HG02938 (cell line): ENCODE results near the gene COL28A1.
"Not testable (repeated sequence)": the region's sequence is repeated elsewhere in the genome, so short reads cannot be mapped to it uniquely, and the experiment has no call there.

Source experiments
- ATAC-seq: cut with Tn5 transposase; IDR thresholded peaks from one replicate; pipeline ENCODE4 v1.9.1; 2021; ENCODE audit warnings: mild to moderate bottlenecking, moderate library complexity; ENCODE audit not compliant: unreplicated experiment

COL28A1 gene

DNA sequence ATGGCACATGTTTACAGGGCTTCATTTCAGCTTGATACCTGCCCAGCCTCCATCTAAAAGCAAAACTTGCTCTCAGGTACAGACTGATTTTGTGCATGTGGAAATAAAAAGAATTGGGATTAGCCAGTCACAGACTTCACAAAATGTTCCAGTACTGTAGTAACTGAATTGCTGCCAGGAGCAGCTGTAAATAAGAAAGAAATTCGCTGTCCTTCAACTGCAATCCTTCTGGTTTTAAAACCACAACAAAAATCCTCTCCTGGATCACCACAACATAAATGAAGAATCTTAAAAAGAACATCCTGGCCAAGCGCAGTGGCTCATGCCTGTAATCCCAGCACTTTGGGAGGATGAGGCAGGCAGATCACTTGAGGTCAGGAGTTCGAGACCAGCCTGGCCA is 27.1 kb upstream of the COL28A1 start:
- no peak for ATAC-seq

DNA sequence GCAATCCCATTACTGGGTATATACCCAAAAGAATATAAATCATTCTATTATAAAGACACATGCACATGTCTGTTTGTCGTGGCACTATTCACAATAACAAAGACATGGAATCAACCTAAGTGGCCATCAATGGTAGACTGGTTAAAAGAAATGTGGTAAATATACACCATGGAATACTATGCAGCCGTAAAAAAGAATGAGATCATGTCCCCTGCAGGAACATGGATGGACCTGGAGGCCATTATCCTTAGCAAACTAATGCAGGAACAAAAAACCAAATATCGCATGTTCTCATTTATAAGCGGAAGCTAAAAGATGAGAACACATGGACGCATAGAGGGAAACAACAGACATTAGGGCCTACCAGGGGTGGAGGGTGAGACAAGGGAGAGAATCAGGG is 25.9 kb upstream of the COL28A1 start:
- ATAC-seq = not testable (repeated sequence)

DNA sequence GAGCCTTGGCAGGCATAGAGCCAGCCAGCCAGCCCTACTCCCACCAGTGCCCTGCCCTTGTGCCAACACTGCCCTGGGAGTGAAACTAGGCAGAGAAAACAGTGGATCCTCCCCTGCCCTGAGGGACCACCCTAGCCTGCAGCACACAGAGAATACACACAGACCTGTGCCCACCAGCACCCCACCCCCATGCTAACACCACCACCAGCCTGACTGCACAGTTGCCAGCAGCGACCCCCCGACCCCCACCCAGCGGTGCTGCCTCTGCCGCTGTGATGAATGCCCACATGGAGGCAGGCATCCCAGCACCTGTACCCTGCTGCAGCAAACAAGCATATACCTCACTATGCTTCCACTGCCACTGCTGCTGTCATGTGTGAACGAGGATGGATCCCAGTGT is 21.6 kb upstream of the COL28A1 start:
- ATAC-seq = no peak

DNA sequence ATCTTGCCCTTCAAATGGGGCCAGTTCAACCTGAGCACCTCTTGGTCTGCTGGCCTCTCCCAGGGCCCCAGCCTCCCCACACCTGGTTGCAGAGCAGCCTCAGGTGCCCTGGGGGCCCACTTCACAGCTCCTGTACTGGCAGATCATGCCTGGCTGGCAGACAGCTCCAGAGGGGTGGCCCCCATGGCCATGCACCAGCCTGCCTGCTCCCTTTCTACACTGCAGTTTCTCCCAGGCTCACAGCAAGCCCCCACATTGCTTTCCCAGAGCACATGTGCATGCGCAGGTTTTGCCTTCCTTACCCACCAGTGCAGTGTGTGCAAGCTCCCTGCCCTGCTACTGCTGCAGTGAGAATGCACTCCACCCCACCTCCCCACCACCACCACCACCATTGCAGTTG is 21.2 kb upstream of the COL28A1 start:
- ATAC-seq = no peak

DNA sequence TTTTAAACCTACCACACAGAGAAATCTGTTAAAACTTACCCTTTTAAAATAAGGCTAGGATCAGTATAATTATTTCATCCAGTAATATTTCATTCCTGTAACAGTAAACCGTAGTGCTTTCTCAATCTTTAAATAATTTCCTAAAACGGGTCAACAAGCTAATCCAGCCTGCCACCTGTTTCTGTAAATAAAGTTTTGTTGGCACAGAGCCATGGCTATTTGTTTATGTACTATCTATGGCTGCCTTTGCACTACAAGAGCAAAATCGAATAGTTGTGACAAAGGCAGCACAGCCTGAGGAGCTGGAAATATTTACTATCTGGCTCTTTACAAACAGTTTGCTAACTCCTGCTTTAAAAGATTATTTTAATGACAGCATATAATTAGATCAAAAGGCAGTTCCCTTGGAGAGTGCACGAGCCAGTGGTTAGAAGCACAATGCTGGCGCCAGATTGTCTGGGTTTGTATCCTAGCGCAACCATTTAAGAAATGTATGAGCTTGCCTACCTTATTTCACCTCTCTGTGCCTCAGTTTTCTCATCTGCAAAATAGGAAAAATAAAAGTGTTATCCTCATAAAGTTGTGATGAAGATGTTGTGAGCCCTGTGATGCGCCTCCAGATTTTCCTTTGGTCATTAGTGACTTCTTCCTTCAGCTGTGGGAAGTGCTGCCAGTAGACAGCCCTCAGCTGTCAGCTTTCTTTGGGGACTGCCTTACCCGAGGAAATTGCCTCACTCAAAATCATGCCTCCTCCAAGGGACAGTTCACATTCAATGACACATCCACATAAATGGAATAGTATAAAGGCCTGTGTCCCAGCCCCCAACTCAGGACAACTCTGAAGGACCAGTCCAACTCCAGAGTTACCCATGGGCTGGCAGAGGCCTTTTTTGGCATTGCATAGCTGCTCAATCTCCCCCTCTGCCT is 19.2 kb upstream of the COL28A1 start:
- ATAC-seq = no peak

DNA sequence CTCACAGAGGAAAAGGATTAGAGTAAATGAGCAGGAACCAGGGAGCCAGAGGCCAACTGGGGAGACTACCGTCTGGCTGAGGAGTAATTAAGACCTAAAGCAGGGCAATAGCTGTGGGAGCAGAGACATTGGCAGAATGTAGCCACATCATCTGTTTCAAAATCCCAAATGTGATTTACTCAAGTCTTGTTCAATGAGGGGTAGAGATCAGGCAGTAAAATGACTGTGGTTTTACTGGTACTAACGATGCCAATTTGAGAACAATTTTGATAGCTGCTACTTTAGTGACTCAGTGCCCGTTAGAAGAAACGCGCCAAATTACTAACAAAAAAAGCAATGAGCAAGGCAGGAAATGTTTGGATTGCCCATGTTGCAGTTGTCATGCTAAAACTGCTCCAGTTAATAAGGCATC is 18.4 kb upstream of the COL28A1 start:
- ATAC-seq = no peak

DNA sequence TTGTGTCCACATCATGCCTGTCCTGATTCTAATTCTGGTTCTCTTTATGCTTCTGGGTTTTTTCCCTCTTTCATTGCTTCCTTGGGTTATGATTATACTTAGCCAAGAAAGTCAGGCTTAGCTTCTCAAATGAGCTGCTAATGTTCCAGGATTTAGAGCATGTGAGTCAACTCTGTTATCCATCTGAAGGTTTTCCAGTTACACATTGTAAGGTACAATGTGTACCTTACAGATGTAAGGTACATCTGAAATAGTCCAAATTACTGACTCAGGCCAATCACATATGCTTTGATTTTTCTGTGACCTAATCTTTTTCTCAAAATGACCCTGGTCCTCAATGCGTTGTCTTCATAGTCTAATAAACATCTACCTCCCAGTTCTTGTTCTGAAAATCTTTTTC is 17.7 kb upstream of the COL28A1 start:
- ATAC-seq = no peak

DNA sequence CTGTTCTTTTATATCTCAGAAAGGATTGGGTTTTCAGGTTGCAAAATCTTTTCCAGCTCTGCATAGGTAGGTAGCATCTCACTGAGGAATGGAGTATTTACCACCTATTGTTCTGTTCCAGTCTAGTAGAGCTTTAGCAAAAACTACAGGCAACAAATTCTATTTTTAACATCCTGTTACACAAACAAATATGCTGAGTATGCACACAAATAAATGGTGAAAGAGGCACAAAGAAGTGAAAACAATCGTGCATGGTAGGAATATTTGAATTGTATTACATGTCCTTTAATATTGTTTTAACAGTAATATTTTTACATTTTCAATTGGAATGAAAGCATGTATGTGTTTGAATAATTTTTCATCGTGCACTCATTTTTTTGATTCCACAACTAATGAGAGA is 16.5 kb upstream of the COL28A1 start:
- ATAC-seq = no peak

DNA sequence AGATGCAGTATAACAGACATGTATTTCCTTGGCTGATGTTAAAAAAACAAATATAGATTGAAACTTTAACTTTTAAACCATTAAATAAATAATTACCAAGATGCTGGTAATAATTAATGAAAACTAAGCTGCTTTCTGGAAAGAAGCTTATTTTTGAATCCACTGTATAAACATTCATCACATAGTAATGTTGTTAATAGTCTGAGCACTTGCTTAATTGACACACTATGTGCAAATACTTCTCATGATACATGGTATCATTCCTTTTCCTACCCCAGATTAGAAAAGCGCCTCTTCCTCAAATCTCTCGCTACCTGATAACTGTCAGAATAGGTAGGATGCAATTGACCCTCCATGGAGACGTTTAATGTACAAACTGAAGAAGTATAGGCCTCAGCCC is 15.0 kb upstream of the COL28A1 start:
- no peak for ATAC-seq

DNA sequence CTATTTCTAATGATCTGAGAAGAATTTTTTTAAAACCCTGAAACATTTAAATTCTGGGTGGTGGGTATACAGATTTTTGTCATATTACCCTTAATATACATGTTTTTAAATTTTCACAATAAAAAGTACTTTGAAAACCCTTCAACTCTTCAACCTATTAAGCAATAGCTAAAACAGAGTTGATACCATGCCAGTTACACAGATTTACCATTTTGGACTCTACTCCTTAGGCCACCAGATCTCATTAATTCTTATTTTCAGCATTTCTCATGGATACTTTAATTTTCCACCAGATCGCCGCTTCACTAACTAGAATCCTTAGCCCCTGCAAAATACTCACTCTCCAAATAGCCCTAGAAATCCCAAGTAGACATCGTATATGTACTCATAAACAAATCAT is 12.7 kb upstream of the COL28A1 start:
- ATAC-seq = no peak

DNA sequence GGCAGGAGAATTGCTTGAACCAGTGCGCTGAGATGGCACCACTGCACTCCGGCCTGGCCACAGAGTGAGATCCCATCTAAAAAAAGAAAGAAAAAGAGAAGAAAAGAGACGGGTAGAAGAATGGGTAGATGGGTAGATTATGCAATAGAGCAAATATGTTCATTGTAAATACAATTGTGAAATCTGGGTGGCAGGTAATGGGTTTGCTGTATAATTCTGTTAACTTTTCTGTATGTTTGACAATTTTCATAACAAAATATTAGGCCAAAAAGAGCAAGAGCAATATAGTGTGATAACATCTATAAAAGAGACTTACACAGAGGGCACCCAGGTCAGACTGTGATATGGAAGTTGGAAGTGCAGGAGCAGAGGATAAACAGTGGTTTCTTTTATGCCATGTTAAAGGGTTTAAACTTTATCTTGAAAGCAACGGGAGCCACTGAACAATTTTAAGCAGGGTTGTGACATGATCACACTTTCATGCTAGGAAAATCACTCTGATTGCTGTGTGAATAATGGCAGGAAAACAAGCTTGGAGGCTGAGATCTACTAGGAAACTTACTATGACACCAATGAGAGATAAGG is 6.7 kb upstream of the COL28A1 start:
- no peak for ATAC-seq

DNA sequence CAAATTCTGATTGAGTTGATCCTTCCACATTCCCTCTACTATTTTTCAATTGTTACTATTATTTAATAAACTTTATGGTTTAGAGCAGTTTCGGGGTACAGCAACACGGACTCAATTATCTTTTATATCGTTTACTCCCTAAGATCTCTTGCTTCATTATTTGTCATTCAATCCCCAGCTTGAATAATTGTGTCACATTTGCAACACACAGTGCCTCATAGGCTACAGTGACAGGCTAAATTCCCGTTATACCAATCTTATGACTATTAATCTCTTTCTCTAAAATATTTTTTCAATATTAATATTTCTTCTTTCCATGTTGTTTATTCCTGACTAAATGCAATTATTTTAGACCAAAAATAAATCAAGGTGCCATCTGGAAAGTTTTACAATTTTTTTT is 4.0 kb upstream of the COL28A1 start:
- ATAC-seq = no peak

DNA sequence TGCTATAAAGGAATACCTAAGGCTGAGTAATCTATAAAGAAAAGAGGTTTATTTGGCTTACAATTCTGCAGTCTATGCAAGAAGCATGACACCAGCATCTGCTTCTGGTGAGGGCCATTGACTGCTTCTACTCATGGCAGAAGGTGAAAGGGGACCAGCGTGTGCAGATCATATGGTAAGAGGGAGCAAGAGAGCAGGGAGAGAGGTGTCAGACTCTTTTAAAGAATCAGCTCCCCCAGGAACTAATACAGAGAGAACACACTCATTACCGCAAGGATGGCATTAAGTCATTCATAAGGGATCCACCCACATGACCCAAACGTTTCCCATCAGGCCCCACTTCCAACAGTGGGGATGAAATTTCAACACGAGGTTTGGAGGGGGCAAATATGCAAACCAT is 3.5 kb upstream of the COL28A1 start:
- no peak for ATAC-seq

DNA sequence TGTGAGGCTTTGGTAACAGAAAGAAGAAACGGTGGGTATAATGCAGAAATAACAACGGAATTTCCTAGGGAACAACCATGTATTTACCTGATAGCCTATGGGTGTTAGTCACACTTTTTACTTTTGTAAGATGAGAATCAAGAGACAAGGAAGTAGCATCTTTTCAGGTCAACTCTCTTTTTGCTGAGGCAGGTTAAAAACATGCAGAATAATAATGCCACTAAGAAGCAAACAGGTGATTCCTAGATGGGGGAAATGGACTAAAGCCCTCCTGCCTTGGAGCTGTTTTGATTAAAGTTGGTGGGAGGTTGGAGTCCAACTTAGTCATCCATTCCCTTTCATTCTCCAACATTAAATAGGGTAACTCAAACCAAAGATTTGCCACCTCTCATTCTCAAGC is 2.0 kb upstream of the COL28A1 start:
- ATAC-seq = no peak

DNA sequence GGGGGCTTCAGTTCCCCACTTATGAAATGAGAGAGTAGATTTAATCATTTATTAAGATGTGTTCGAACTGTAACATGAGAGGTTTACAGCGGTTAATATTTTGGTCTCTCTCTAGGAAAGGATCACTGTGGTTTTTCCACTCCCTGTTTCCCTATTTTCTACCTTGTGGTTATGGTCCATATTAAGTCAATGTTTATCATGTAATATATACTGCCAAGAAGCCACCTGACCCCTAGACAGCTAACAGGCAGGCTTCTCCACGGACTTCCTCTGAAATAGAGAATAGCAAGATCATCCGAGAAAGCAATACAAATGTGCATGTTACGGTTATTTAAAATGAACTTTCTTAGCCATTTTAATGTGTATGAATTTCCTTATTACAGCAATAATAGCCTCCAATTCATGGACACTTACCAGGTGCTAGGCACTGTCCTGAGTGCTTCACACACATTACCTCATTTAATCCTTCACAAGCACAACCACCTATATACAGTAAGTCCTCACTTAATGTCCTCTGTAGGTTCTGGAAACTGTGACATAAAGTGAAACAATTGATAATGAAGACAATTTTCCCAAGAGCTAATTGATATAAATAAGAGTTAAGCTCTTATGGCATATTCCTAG is 835 bp upstream of the COL28A1 start:
- no peak for ATAC-seq

DNA sequence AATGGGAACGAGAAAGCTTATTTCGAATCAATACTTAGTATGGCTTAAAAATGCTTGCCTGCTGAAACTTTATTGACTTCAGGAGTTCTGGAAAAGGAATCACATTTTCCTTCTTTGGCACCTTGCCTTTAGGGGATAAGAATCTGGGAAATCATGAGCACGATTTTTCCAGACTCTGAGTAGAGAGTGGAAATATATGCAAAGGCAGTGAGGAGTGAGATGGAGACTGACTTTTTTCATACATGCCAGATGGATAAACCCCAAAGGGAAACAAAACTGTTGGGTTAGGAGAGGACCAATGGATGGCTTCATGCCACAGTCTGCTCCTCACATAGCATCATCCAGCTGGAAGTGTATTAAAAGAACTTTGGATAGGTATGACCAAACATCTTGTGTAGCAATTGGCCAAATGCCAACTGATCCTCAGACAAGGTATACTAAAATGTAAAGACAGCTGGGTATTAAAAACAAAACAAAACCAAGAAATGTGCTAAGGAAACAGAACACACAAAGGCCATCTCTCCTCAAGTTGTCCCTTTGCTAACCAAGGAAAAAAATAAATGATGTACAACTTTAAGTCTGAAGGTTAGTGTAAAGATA is 1.7 kb downstream of the COL28A1 start:
- ATAC-seq = no peak

DNA sequence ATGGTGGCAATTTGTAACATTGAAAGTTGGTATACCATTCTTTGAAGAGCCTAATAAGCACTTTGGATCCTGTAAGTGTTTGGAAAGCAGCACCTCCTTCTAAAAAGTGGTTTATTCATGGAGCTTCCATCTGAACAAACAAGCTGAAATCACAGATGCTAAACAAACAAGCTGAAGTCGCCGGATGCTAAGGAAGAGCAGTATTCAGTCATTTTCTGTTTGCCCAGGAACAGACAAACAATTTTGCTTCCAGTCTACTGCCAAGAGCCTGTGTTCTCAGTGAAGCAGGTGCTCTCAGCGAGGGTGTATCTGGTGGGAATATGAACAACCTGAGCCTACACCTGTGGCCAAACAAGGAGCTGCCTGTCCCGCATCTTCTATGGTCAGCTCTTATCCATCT is 6.3 kb downstream of the COL28A1 start:
- no peak for ATAC-seq

DNA sequence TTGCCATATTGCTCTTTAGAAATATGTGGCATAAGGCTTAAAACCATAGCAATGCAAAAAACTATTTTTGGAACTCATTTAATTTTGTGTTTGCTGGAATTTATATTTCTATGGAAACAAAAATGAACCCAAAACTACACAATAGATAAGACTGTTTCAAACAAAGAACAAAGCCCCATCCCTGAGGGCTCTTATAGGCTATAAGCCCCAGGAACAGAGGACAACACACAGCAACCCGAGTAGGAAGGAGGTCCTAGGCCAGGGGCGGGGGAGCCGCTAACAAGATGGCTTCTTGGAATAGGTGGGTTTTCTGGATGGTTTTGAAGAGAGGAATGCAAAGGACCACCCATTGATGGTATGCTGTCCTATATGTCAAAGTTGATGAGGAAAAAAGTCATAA is 8.6 kb downstream of the COL28A1 start:
- ATAC-seq = no peak

DNA sequence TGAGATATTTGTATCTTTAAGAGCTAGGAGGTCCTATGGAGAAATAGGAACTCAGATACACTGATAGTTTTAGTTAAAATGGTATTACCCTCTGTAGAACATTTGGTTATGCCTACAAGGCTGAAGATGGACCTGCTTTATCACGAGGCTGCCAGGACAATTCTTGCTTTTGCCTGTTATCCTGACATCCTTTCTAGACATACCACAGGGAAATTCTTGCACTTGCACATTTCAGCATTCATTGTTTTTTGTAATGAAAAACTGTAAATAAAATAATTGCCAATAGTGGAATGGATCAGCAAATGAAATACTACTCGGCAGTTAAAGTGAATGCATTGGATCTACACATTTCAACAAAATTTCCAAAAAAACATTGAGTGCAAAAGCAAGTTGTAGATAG is 9.7 kb downstream of the COL28A1 start:
- no peak for ATAC-seq

DNA sequence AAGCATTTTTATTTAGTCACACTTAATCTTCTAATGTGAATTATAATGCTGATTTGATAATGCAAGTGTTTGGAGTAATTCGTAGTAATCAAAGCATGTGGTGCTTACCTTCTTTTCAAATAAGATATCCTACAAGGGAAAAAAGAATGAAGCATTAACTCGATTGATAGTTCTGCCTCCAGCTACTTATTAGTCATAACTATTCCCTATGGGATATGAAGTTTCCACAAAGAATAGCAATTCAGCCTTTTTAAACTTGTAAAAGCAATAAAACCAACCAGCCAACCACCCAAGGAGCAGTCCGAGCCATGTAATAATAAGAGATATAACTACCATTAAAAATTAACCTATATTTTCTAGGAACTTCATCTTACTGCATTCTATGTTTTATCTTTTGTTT is 11.6 kb downstream of the COL28A1 start:
- no peak for ATAC-seq

DNA sequence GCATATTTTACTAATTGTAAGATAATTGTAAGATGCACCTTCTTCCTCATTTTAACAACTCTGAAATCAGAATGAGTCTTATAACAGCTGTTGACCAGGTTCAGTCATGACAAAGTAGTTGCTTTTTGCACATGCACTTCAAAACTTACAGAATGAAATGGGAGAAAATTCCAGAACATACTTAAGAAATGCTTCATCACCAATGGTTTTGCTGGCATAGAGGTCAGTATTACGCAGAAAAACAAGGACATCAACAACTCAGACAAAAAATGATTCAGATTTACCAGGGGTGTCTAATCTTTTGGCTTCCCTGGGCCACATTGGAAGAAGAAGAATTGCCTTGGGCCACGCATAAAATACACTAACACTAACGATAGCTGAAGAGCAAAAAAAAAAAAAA is 13.3 kb downstream of the COL28A1 start:
- no peak for ATAC-seq

DNA sequence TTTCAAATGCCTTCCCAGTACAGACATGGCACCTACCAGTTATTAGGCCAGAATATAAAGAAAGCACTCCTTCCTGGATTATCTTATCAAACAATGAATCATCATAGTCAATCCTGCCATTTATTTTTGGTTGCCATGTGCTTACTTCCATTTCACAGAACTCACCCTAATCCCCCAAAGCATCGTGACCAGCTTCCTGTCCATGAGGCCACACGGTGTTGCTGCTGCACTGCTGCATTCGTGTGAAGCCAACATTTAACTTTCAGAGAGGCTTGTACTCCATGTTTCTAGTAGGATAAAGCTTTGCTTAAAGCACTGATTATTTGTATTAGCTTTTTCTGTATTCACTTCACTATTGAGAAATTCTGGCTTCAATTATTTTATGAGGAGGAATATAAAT is 14.4 kb downstream of the COL28A1 start:
- ATAC-seq = no peak
